Measurements from ENCODE around the gene HLA-B.
A peak's percentile ranks its signal among the peaks of the same experiment; 100 is the strongest.
"Not testable (repeated sequence)": the region's sequence is repeated elsewhere in the genome, so short reads cannot be mapped to it uniquely, and the experiment has no call there.

The HLA-B gene

DNA sequence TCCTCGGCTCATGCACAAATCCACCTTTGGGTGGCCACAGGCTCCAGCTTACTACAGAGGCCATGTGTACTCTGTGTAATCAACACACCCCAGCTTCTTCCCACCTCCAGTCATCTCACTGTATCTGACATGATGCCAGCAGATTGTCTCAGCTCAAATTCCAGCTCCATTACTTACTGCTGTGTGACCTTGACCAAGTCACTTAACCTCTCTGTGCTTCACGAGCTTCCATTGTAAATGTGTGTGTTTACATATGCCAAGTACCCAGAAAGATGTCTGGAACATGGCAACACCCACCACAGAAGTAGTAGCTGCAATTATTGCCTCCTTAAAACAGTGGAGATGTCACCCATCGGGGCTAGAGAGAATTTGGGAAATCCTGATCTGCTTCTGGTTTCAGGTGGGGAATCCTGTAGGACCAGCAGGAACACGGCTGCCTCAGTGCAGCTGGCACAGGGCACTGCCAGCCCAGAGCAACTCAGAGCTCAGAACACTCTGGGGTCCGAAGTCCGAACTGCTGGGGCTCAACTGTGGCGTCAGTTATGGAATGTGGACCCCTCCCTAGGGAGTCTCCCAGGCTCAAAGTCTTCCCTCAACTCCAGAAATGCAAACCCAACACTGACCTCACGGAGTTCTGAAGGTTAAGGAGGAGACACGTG is 21.2 kb upstream of the HLA-B start:
- TF ChIP-seq, protein P1, sequence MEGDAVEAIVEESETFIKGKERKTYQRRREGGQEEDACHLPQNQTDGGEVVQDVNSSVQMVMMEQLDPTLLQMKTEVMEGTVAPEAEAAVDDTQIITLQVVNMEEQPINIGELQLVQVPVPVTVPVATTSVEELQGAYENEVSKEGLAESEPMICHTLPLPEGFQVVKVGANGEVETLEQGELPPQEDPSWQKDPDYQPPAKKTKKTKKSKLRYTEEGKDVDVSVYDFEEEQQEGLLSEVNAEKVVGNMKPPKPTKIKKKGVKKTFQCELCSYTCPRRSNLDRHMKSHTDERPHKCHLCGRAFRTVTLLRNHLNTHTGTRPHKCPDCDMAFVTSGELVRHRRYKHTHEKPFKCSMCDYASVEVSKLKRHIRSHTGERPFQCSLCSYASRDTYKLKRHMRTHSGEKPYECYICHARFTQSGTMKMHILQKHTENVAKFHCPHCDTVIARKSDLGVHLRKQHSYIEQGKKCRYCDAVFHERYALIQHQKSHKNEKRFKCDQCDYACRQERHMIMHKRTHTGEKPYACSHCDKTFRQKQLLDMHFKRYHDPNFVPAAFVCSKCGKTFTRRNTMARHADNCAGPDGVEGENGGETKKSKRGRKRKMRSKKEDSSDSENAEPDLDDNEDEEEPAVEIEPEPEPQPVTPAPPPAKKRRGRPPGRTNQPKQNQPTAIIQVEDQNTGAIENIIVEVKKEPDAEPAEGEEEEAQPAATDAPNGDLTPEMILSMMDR (IDR thresholded peaks at IDR 0.05; ENCODE audit: low read depth, low read length), result no peak
- no peak overlapping the region for H3K4me3 ChIP-seq (ENCODE audit: low read depth, low read length)

DNA sequence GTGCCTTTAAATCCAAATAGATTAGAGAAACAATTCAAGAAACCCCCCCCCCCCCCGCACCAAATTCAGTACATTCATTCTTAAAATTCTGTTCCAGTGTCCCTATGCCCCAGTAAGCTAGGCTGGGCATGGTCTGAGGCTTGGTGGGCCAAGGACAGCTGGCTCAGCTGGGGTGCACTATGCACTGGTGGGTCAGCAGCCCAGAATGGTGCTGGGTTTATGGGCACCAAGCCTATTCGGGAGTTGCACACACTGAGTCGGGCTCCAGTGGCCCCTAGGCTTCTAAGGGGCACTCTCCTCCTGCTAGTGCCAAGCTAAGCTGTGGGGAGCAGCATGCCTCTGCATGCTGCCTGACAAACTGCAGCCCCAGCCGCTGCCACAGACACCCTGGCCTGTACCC is 20.1 kb upstream of the HLA-B start:
- TF ChIP-seq, protein P1 (IDR thresholded peaks at IDR 0.05; ENCODE audit: low read depth, low read length), result no peak
- no peak overlapping the region for H3K4me3 ChIP-seq (ENCODE audit: low read depth, low read length)

DNA sequence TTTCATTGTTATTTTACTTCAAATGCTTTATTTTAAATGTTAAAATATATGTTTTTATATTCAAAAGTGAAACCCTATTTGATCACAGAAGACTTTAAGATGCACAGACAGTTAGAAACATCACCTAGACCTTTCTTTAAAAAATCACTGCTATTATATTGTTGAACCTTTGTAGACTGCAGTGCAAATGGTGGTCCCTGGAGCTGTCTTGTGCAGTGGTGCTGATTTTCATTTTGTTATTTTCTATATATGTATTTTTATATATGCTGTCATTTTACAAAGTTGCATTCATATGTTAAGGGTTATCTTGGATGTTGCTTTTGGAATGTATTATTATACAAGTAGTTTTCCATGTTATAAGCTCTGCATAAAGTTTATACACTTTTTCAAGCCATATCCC is 18.7 kb upstream of the HLA-B start:
- TF ChIP-seq, protein P1 (IDR thresholded peaks at IDR 0.05; ENCODE audit: low read depth, low read length), result no peak
- H3K4me3 ChIP-seq (ENCODE audit: low read depth, low read length), result no peak overlapping the region

DNA sequence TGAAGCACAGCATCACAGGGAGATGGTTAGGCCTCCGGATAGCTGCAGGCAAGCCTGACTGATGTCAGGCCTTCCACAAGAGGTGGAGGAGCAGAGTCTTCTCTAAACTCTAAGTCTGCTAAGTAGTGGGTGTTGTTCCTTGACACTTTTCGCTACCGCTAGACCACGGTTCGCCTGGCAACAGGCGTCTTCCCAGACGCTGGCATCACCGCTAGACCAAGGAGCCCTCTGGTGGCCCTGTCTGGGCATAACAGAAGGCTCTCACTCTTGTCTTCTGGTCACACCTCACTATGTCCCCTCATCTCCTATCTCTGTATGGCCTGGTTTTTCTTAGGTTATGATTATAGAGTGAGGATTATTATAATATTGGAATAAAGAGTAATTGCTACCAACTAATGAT is 17.1 kb upstream of the HLA-B start:
- not testable (repeated sequence) for H3K4me3 ChIP-seq (ENCODE audit: low read depth, low read length)
- TF ChIP-seq, protein P1 (IDR thresholded peaks at IDR 0.05; ENCODE audit: low read depth, low read length), result peak; percentile 34; the same call in 1 of the 2 replicates

DNA sequence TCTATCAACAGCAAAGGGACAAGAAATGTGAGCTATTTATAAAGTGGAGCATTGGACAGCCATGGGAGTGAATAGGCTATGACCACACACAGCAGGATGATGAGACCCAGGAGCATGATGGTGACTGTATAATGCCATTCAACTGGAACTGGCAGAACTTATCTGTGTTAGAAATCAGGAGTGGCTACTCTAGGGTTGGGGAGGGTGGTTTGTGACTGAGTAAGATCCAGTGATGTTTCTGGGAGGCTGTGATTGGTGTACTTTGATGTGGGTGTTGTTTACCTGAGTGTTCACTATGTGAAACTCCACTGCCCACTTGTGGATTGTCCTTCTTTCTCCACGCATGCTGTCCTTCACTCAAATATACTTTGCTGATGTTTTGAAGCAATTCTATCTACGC is 11.5 kb upstream of the HLA-B start:
- TF ChIP-seq, protein P1 (IDR thresholded peaks at IDR 0.05; ENCODE audit: low read depth, low read length), result no peak

DNA sequence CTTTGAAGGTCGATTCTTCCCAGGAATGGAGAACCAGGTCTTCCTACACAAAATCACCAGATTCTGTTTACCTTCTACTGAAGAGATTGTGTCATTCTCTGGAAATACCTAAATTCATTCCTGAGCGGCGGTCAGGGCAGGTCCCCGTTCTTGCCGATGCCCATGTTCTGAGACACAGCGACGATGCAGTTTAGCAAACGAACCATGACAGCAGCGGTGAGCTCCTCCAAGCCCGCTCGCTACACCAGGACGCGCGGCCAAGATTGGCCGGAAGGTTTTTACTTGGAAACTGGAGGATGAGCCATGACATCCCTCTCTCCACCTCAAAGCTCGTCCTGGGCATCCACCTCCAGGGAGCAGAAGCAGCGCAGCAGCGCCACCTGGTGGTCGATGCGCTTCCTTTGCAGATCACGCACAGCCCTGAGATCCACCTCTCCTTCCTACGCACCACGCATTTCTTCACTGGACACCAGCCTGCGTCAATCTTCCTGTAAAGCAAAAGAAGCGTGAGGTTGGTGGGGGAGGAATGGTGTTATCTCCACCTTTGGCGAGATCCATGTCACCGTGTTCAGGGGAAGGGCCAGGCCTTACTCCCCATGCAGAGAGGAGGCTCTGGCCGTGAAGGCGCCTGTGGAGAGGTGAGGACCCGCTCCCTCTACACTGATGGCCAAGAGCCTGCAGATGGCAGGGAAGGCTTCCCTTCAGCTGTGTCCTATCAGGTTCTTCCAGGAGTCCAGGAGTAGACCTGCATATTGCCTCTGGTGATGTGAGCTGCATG is 9.9 kb upstream of the HLA-B start:
- peak overlapping the region; percentile 33; the same call in 1 of the 2 replicates for H3K4me3 ChIP-seq (ENCODE audit: low read depth, low read length)
- TF ChIP-seq, protein P1 (IDR thresholded peaks at IDR 0.05; ENCODE audit: low read depth, low read length), result peak; percentile 77

More for the DNA sequence above, 11.5 kb upstream of the HLA-B start:
- H3K4me3 ChIP-seq (ENCODE audit: low read depth, low read length), result no peak overlapping the region

DNA sequence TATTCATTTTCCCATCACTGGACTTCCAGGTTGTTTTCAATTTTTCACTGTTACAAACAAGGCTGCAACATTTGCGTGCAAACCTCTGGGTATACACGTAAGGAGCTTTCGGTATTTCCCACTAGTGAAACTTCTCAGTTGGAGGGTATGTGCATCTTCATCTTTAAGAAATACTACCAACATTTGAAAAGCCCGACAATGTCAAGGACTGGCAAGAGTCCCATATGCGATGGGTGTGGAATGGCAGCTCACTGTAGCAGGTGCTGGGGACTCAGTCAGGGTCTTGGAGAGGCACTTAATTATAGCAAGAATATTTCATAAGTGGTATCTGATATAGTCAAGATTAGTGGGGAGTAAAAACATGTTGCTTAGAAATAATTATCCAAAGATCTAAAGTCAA is 8.9 kb upstream of the HLA-B start:
- TF ChIP-seq, protein P1 (IDR thresholded peaks at IDR 0.05; ENCODE audit: low read depth, low read length), result no peak
- H3K4me3 ChIP-seq (ENCODE audit: low read depth, low read length), result no peak overlapping the region

Data from WI38 (cell line).